RWPE2 (cell line): ENCODE measurements around the gene CSTF2T.

Experiments used
- ATAC-seq: fragments of 200-7000 bp; cut with Tn5 transposase; 3 replicates; pipeline ENCODE4 v1.9.1; 2021; ENCODE audit warnings: low read depth
- DNase-seq: peaks from one replicate; pipeline ENCODE4 v3.0.0-alpha.2; 2020; ENCODE audit warnings: low spot score
- H3K27ac ChIP-seq: fragments of 450-650 bp; 2 replicates; pipeline ENCODE4 v1.5.1; 2017; ENCODE audit warnings: mild to moderate bottlenecking; ENCODE audit not compliant: poor library complexity, severe bottlenecking
- H3K27me3 ChIP-seq: fragments of 250-450 bp; sonication (Bioruptor Pico); 2 replicates; pipeline ENCODE4 v1.5.1; 2021; ENCODE audit warnings: mild to moderate bottlenecking, moderate library complexity; ENCODE audit not compliant: insufficient read depth, poor library complexity, severe bottlenecking
- H3K36me3 ChIP-seq: fragments of 250-450 bp; sonication (Bioruptor Pico); 2 replicates; pipeline ENCODE4 v1.5.1; 2020; ENCODE audit warnings: low read depth, mild to moderate bottlenecking, moderate library complexity
- H3K4me1 ChIP-seq: fragments of 250-450 bp; sonication (Bioruptor Pico); 2 replicates; pipeline ENCODE4 v1.5.1; 2021; ENCODE audit warnings: mild to moderate bottlenecking, moderate library complexity; ENCODE audit not compliant: insufficient read depth, poor library complexity, severe bottlenecking
- H3K4me3 ChIP-seq: fragments of 250-450 bp; sonication (Bioruptor Pico); 2 replicates; pipeline ENCODE4 v1.5.1; 2021; ENCODE audit warnings: mild to moderate bottlenecking, moderate library complexity; ENCODE audit not compliant: severe bottlenecking
- H3K9me3 ChIP-seq: fragments of 250-450 bp; sonication (Bioruptor Pico); 2 replicates; pipeline ENCODE4 v1.5.1; 2021; ENCODE audit warnings: mild to moderate bottlenecking, moderate library complexity; ENCODE audit not compliant: severe bottlenecking
- TF ChIP-seq, protein P1 (sequence below): fragments of 450-650 bp; IDR thresholded peaks from one replicate; pipeline ENCODE4 v1.5.1; 2017; ENCODE audit warnings: mild to moderate bottlenecking, moderate library complexity; ENCODE audit not compliant: poor library complexity, severe bottlenecking

Gene CSTF2T

GRCh38 chr10:51699475-51700227 lies at the start of gene CSTF2T:
Gene CSTF2T (minus strand): TSS chr10:51699595. CDS start chr10:51699549, 46 bp downstream.
- H3K27ac ChIP-seq, result peak within 1 kb of the TSS; percentile 70
- H3K36me3 ChIP-seq, result peaks cover 33% of the 10 kb centered on the region
- TF ChIP-seq, protein P1, sequence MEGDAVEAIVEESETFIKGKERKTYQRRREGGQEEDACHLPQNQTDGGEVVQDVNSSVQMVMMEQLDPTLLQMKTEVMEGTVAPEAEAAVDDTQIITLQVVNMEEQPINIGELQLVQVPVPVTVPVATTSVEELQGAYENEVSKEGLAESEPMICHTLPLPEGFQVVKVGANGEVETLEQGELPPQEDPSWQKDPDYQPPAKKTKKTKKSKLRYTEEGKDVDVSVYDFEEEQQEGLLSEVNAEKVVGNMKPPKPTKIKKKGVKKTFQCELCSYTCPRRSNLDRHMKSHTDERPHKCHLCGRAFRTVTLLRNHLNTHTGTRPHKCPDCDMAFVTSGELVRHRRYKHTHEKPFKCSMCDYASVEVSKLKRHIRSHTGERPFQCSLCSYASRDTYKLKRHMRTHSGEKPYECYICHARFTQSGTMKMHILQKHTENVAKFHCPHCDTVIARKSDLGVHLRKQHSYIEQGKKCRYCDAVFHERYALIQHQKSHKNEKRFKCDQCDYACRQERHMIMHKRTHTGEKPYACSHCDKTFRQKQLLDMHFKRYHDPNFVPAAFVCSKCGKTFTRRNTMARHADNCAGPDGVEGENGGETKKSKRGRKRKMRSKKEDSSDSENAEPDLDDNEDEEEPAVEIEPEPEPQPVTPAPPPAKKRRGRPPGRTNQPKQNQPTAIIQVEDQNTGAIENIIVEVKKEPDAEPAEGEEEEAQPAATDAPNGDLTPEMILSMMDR, result no peak
- peak within 1 kb of the TSS; percentile 49 for H3K4me3 ChIP-seq
- H3K4me1 ChIP-seq, result peaks cover 10% of the 10 kb centered on the region
- ATAC-seq (peak; percentile 88), DNase-seq (peak; percentile 78)
- no peaks in the 10 kb centered on the region for H3K9me3 ChIP-seq
- H3K27me3 ChIP-seq, result no peaks in the 10 kb centered on the region

DNA sequence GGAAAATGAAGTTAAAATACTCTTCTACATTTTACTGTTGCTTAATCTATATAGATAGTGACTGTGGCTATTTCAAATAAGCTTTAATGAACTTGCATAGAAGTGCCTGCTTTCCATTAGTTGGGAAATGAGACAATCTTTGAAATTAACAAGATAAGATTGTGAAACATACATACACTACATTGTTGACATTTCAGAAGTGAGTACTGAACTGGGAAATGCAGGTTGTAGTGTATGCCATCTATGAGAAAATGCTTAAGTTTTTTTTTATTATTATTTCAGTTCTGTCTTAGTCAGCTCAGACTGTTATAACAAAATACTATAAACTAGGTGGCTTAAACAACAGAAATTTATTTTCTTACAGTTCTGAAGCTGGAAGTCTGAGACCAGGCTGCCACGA lies 49.6 kb upstream of the CSTF2T start:
- H3K36me3 ChIP-seq, result no peaks in the 10 kb centered on the region
- no peaks in the 10 kb centered on the region for H3K9me3 ChIP-seq
- TF ChIP-seq, protein P1, result no peak
- H3K27me3 ChIP-seq, result no peaks in the 10 kb centered on the region
- ATAC-seq (no peak), DNase-seq (no peak)
- H3K4me1 ChIP-seq, result no peaks in the 10 kb centered on the region
- no peak overlapping the region for H3K4me3 ChIP-seq
- H3K27ac ChIP-seq, result no peak overlapping the region

DNA sequence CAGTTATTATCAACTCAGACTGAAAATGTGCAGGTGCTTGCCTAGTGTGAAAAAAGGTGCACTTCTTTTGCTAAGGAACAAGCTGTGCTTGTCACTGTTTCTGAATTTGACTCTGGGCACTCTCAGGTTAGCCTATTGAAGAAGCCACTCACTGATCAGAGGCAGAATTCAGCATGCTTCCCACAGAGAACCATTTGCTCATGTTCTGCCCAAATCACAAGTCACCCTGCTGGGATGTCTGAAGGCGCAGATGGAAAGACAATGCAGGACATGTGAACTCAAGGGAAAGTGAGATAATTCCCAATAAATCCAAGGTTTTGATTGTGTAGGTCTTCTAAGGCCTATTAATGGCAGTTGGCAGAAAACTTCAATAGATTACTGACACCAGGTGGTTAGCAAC lies 47.8 kb upstream of the CSTF2T start:
- no peak for DNase-seq
- TF ChIP-seq, protein P1, result no peak

GRCh38 chr10:51745397-51745796 lies 46.0 kb upstream of the CSTF2T start:
- no peak for ATAC-seq
- Histone ChIP-seq H3K9me3 (no peaks in the 10 kb centered on the region), H3K27me3 (no peaks in the 10 kb centered on the region), H3K4me3 (no peak overlapping the region), H3K27ac (no peak overlapping the region), H3K36me3 (no peaks in the 10 kb centered on the region), H3K4me1 (no peaks in the 10 kb centered on the region)
- no peak for DNase-seq
- TF ChIP-seq, protein P1, result no peak

More for the DNA sequence above, 47.8 kb upstream of the CSTF2T start:
- Histone ChIP-seq H3K4me1 (no peaks in the 10 kb centered on the region), H3K36me3 (no peaks in the 10 kb centered on the region), H3K27ac (no peak overlapping the region), H3K4me3 (no peak overlapping the region), H3K9me3 (no peaks in the 10 kb centered on the region), H3K27me3 (no peaks in the 10 kb centered on the region)
- ATAC-seq, result no peak

DNA sequence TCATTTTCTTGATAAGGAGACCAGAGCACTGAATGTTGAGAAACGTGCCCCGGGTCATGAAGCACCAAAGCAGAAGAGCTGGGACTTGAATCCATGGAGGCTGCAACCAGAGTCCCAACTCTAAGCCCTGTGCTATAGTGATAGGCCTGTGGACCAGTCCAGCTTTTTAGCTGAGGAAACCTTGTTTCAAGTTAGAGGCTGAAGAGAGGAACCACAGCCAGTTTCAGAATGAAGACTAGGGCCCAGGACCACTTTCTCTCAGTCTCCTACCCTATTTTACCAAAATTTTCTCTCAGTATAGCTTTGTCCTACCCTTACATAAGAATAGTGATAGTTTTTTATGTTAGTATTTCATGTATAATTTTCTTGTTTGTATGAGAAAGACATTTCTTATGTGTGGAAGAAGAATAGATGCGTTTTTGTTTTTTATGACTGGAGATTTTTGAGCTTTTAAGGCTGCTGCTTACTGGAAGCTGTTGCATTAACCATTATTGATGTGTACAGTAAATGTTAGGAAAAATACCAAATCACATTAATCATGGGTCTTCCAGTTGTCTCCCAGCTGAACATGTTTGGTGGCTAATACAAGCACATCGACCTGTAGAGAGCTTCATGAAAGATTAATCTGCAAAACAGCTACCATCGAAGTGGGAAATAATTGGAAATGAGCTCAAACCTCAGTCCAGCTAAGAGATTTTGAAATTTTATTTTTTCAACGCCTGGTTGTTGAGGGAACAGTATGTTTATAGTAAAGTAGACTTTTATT lies 45.0 kb upstream of the CSTF2T start:
- no peak for ATAC-seq
- no peaks in the 10 kb centered on the region for H3K4me1 ChIP-seq
- H3K27ac ChIP-seq, result no peak overlapping the region
- TF ChIP-seq, protein P1, result no peak
- no peaks in the 10 kb centered on the region for H3K9me3 ChIP-seq
- H3K4me3 ChIP-seq, result no peak overlapping the region
- no peaks in the 10 kb centered on the region for H3K36me3 ChIP-seq
- no peaks in the 10 kb centered on the region for H3K27me3 ChIP-seq
- DNase-seq, result no peak
